HCEC 1CT (cell line): ENCODE measurements around the gene ZNF283.

Source experiments
- DNase-seq: peaks from one replicate; pipeline ENCODE4 v3.0.0-alpha.2; 2017

Gene ZNF283

GRCh38 chr19:43826787-43827754 lies at the start of gene ZNF283:
Gene ZNF283, plus strand, starts transcription at chr19:43827321. Its CDS starts 6,184 bp downstream, at chr19:43833505.
- peak; percentile 79 for DNase-seq

DNA sequence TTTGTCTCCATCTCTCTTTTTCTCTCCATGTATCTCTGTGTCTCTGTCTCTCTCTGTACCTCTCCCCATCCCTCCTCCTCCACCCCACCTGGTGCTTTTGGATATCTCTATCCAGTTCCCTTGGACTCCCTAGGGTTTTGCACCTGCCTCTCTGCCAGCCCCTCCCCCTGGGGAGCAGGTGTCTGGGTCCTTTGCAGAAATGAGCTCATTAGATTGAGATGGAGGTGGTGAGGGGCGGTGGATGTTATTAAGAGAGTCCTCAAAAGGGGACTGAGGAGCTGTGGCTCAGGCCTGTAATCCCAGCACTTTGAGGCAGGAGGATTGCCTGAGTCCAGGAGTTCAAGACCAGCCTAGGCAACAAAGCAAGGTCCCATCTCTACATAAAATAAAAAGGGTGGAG lies 48.5 kb upstream of the ZNF283 start:
- no peak for DNase-seq

DNA sequence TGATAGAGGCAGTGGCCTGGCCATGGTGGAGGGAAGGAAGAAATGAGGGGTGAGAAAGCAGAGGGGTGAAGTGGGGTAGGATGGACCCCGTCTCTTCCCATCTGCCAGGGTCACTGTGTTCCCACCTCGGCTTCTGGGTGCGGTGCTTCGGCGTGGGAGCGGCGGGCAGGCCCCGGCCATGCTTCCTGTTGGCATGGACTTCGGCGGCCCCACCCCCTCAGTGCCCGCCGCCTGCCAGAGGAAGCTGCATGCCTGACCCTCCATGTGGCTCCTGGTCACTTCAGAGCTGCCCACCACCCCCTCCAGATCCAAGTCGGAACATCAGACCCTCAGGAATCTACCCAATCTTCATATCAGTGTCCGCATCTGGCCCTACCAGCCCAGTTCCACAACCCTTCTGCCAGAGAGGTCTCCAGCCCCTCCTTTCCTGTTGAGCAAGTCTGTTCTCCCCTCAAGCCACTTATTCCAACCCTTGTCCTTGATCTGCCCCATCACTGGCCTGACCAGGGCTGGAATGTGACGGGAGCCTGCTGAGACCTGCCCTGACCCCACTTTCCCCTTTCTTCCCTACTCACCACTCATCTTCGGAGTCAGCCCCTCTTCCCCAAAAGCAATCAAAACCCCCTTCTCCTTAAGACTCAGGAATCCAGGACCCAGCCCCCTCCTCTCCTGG lies 47.8 kb upstream of the ZNF283 start:
- no peak for DNase-seq

GRCh38 chr19:43779820-43780219 lies 47.3 kb upstream of the ZNF283 start:
- DNase-seq = no peak

GRCh38 chr19:43780706-43781525 lies 46.2 kb upstream of the ZNF283 start, which contains the start of gene KCNN4:
Gene KCNN4, minus strand, starts transcription at chr19:43780973. Its CDS starts 112 bp downstream, at chr19:43780861.
- peak; percentile 49 for DNase-seq

- no peak for DNase-seq
Measured at GRCh38 chr19:43781630-43782310, 45.4 kb upstream of the ZNF283 start.

DNA sequence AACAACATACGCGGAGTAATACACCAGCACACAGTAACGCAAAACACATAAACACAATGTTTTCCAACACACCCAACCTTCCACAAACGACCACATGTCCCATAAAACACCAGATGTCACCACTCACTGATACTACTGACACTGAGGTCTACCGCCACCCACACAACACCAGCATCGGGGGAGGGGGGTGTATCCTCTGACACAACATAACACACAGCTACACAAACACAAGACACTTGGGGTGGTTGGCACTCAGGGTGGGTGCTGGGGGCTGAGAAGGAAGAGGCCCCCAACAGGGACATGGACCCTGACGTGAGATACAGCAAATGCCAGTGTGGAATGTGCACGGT lies 44.8 kb upstream of the ZNF283 start:
- DNase-seq = no peak

- no peak for DNase-seq
Measured at GRCh38 chr19:43782689-43783231, 44.4 kb upstream of the ZNF283 start.

DNA sequence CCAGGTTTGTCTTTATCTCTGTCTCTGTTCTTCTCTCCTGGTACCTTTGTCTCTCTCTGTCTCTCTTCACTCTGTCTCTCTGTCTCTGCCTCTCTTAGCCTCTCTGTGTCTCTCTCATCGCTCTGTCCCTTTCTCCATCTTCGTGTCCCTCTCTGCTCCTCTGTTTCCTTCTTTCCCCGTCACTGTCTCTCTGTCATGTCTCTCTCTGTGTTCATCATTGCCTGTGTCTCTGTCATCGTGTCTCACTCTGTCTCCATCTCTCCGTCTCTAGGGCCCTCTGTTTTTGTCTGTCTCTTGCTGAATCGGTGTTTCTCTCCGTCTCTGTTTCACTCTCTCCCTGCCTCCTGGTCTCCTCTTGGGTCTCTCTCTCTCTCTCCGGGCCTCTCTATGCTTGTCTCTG lies 43.5 kb upstream of the ZNF283 start:
- DNase-seq = no peak

DNA sequence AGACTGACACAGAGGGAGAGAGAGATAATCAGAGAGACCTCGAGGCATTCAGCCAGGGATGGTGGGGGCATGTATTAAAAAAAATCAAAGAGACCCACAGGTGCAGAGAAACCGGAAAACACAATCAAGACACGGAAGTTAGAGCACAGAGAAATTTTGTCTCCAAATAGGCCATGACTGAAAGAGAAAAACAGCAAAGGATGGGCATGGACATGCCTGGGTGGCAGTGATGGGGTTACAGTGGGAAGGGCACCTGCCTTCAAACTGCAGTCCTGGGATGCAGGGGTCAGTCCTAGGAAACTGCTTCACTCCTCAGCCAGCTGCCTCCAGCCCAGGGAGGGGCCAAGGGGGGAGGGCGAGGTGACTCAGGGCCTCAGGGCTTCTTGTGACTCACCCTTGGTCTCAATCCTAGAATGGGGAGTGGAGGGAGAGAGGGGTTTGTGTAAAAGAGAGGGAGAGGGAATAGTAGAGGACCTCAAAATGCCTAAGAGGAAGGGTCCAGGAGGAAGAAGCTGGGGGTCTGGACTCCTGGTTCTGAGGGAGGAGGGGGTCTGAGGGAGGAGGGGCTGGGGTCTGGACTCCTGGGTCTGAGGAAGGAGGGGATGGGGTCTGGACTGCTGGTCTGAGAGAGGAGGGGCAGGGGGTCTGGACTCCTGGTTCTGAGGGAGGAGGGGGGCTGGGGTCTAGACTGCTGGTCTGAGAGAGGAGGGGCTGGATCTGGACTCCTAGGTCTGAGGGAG lies 42.7 kb upstream of the ZNF283 start:
- DNase-seq = peak; percentile 81

GRCh38 chr19:43784981-43785808 lies 41.9 kb upstream of the ZNF283 start:
- peak; percentile 76 for DNase-seq

DNA sequence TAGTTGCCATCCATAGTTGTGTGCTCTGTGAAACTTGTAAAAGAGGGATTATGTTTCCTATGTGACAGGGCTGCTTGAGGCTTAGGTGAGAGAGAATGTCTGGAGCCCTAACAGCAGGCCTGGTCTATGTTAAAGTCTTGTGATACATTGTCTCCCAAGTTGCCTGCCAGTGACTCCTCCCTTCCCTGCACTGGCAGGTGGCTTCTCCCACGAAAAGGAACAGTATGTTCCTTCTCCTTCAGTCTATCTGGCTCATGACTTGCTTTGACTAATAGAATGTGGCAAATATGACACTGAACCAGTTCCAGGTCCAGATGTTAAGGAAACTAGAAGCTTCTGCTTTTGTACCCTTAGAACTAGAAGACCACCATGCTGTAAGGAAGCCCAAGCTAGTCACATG lies 40.5 kb upstream of the ZNF283 start:
- DNase-seq = no peak

DNA sequence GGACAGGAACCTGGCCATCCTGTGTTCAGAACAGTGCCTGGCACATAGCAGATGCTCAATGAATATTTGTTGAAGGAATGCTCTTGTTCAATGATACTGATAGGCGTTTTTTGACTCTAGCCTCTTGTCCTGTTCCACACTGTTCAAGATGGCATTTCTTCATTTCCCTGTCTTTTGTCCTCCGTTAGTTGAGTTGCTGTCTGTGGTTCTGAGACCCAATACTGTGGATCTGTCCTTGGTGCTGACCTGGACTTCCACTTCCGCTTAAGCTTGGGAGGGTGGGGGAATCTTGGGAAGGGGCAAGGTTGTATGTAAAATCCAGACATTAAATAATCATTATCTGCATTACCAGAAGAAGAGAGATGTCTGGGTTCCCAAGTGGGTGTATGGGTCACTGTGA lies 38.1 kb upstream of the ZNF283 start:
- no peak for DNase-seq

DNA sequence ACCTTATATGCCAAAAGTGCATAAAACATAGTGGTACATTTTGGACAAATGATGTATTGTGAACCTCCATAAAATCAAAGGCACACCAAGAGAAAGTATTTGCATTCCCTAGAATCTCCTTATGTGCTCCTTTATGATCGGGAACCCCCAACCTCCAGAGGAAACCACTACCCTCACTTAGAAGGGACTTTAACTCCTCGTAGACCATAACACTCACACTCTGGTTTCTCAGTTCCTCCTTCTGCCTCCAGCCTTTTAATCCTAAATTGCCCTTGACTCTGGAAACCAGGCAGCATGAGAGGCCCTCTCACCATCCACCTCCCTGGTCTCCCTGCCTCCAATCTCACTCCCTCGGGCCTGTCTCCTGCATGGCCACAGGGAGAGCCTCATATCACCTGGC lies 36.5 kb upstream of the ZNF283 start:
- no peak for DNase-seq

DNA sequence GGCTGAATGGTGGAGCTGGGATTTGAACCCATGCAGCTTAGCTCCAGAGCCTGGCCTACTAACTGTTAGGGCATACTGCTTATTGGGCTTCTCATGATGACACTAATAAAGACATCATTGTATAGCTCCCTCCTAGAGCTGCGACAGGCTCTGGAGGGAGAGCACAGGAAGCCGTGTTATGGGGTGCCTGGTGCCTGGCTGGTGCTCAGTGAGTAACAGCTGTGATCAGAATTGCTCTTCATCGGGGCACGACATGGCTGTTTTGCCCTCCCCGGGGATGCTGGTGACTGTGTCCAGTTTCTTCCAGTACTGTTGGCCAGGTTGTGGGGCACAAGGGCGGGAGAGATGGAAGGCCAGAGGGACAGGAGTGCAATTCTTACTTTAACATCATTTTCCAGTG lies 30.0 kb upstream of the ZNF283 start:
- no peak for DNase-seq

DNA sequence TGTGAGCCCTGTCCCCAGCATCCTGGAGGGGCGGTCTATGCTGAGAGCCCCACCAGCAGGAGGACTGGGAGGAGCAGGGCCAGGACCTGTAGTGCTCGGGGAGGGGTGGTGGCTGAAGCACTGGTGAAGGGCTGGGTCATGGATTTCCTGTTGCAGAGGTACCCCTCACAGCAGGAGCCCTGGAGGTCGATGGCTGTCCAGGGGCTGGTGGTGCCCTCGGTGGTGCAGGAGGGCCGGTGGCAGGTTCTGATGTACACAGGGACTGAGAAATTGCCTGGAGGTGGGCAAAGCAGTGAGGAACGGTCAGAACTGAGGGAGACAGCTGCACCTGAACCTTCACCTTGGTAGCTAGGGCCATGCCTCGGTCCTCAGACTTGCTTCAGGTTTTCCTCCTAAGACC lies 29.6 kb upstream of the ZNF283 start:
- no peak for DNase-seq

GRCh38 chr19:43798026-43798545 lies 29.0 kb upstream of the ZNF283 start:
- no peak for DNase-seq

DNA sequence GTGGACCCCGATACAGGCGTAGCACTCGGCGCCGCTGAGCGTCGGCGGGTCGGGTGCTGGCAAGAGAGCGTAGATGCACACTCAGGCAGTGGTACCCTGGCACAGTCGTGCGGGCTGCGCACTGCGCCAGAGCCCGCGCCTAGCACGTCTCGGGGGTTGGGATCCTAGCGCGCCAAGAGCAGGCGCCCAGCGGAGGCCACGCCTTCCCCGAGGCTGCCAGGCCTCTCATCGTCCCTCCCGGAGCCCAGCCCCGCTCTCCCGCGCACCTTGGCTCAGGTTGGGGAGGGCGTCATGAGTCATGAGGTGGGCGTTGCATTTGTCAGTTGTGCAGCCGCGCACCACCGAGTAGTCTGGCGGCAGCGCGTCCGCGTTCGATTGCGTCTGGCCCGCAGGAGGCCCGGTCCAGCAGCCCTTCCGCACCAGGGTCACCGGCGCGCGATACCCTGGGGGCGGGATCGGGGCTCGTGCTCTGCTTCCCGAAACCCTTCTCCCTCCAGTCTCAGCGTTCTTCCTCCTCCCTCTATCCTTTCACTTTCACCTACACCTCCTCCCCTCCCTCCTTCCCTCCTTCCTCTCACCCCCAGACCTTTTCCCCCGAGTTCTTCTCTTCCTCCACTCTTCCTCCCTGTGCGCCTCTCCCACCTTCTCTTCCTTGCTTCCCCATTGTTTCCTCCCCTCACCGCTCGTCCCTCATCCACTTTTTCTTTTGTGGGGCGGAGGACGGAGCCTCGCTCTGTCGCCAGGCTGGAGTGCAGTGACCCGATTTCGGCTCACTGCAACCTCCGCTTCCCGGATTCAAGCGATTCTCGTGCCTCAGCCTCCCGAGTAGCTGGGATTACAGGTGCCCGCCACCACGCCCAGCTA lies 28.3 kb upstream of the ZNF283 start:
- DNase-seq = no peak

- DNase-seq = no peak
Measured at GRCh38 chr19:43799502-43800142, 27.5 kb upstream of the ZNF283 start.
